GM18861 (cell line): ENCODE data around the gene NT5DC1.

Source experiments
- ATAC-seq: cut with Tn5 transposase; IDR thresholded peaks from one replicate; pipeline ENCODE4 v1.9.1; 2021; ENCODE audit not compliant: unreplicated experiment

The NT5DC1 gene

DNA sequence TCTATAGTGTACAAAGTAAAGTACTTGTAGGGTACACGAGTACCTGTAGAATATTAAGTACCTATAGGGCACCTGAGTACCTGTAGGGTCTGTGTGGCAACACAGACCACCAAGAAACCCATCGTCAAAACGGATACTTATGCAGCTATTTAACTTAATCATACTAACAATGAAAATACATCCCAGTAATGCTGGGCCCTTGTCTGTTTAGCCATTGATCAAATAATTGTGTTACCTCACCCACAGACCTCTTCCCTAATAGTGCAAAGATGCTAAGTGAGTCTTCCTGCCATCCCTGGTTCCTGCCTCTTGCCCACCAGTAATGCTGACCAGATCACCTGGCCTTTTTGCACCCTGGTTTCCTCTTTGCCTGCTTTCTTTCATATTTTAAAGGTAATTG, 32.8 kb downstream of the NT5DC1 start:
- ATAC-seq: no peak

DNA sequence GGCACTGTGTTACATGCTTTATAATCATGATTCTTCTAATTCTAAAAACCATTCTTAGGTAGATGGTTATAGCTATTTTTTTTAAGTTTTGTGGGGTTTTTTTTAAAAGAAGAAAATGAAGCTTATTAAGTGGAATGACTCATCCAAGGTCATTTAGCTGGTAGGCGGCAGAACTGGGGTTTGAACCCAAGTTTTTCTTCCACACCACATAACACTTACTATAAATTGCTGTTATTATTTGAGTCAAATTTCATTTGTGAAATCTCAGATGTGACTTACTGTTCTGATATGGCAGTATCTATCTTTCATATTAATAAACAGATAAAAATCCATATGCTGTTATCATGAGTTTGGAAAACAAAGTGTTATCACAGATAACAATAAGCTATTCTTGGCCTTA, 35.7 kb downstream of the NT5DC1 start:
- no peak for ATAC-seq

- ATAC-seq: no peak
These were observed 36.3 kb downstream of the NT5DC1 start for GRCh38 chr6:116136933-116137340.

- no peak for ATAC-seq
These were observed 39.3 kb downstream of the NT5DC1 start for GRCh38 chr6:116139917-116140316.

- no peak for ATAC-seq
These were observed 44.0 kb downstream of the NT5DC1 start for GRCh38 chr6:116144605-116145004.

DNA sequence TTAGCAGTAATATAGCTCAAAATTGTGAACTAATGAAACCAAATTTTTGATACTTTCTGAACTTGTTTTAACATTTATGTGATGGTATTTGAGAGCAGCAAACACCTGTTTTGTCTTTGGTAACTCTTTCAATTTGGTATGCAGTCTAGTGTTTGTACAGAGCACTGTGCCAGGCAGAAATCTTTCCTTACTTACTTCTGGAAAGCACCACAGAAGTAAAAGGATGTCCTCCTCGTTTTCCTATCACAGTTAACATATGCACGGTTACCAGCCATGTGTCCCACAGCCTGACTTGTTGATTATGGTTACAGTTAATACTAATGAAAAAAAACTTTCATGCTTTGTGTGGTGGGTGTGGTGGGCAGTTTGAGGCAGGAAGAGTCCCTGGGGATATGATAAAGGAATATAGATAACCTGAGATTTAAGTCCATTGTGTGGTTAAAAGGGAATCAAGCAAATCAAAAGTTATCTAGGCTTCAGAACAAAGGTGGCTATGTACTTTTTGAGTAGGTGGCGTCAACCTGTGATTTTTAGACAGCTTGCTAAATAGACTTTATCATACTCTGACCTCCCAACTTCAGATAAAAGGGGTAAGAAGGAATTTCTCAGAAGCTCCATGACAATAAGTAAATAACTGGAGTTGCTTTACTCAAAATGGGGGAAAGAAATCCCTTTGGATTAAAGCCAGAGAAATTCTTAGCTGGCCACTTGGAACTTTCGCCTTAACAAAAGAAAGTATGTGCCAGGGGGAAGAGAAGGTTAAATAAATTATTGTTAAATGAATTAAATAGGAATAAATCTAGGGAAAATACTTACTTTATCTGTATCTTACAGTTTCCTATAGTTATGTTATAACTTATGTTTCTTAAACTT, 45.4 kb downstream of the NT5DC1 start:
- no peak for ATAC-seq

DNA sequence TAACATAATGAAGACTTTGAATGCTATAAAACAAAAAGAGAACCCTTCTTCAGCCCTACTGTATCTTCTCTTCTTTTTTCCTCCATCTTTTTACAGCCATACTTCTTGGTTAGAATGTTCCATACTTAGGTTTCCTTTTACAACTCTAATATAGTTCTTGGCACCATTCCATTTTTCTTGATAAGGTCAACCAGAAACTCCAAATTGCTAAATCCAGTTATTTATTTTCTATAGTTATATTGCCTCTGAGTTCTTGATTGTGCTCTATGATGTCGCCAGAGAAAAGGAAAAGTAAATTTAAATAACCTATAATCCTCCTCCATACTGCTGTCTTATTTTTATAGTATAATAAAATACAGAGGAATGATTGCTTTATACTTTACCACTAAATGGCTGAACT, 52.0 kb downstream of the NT5DC1 start:
- ATAC-seq: no peak

DNA sequence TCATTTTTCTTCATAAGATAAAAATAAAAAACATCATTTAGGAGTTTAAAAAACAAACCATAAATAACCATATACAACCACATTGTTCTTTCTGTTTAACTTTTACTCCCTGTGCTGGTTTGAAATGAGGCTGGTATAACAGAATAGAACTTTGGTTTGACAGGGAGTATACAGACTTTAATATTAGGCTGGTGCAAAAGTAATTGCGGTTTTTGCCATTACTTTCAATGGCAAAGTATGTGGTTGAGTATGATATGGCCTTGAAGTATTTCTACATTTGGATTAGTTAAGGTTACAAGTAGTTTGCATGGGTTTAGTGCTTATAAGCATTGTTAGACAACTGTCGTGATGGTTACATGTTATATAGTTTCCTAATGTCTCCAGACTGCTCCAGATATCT, 54.2 kb downstream of the NT5DC1 start:
- ATAC-seq: no peak

GRCh38 chr6:116156405-116157326, 56.0 kb downstream of the NT5DC1 start:
- ATAC-seq: no peak

- no peak for ATAC-seq
These were observed 56.7 kb downstream of the NT5DC1 start for GRCh38 chr6:116157391-116157790.

DNA sequence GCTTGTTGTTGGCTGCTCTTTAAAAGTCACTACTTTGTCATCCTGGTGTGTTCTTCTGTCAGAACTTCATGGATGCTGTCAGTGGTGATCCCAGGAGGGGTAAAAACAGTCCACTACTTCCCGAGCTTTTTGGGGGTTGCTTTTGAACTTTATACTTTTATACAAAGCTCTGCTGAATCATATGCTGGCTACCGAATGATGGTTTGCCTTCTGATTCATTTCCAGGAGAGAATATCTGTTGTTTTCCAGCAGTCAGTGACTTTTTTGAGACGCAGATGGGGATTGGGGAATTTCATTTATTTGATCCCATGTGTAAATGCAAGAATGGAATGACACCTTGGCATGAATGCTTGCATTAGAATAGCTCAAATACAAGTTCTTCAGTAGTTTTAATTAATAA, 58.0 kb downstream of the NT5DC1 start:
- ATAC-seq: no peak

DNA sequence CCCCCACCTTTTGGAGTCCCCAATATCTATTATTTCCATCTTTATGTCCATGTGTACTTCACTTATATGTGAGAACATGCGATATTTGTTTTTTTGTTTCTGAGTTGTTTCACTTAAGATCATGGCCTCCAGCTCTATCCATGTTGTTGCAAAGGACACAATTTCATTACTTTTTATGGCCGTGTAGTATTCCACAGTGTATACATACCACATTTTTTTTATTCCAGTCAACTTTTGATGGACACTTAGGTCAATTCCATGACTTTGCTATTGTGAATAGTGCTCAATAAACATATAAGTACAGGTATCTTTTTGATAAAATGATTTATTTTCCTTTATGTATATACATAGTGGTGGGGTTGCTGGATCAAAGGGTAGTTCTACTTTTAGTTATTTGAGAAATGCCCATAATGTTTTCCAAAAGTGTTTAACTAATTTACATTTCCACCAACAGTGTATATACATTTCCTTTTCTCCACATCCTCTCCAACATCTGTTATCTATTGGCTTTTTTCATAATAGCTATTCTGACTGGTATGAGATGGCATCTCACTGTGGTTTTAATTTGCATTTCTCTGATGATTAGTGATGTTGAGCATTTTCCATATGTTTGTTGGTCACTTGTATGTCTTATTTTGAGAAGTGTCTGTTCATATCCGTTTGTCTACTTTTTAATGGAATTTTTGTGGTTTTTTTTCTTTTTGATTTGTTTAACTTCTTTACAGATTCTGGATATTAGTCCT, 59.3 kb downstream of the NT5DC1 start:
- no peak for ATAC-seq

- ATAC-seq: peak; percentile 56
These were observed 64.9 kb downstream of the NT5DC1 start for GRCh38 chr6:116165596-116165995.

DNA sequence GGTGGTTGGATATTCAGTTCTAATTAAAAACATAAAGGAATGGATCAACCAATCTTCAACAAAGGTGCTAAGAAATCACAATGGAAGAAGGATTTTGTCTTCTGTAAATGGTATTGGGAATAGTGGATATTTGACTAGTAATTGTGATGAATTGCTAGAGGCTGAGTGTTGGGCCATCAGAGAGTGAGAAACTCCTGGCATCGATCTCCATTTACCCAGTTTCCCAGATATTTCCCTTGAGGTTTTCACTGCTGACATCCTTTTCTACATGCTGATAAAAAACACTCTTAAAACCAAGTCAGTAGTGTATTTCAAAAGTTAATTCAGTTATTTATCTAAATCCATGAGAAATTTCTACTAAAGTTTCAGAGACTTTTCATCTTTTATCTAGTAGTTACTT, 65.7 kb downstream of the NT5DC1 start:
- ATAC-seq: no peak

DNA sequence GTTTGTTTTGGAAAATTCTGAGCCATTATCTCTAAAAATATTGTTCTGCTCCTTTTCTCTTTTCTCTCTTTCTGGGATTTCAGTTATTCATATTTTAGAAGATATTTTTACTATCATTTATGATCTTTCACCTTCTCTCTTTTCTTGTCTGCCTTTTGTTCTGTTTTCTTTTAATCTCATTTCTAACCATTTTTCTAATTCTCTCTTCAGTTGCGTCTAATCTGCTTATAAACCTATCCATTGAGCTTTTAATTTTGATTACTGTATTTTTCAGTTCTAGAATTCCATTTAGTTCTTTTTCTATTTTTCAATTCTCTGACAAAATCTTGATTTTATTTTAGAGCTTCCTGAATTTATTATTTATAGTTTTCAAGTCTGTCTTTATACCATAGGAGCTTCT, 67.5 kb downstream of the NT5DC1 start:
- no peak for ATAC-seq

- ATAC-seq: no peak
These were observed 69.2 kb downstream of the NT5DC1 start for GRCh38 chr6:116169880-116170279.

DNA sequence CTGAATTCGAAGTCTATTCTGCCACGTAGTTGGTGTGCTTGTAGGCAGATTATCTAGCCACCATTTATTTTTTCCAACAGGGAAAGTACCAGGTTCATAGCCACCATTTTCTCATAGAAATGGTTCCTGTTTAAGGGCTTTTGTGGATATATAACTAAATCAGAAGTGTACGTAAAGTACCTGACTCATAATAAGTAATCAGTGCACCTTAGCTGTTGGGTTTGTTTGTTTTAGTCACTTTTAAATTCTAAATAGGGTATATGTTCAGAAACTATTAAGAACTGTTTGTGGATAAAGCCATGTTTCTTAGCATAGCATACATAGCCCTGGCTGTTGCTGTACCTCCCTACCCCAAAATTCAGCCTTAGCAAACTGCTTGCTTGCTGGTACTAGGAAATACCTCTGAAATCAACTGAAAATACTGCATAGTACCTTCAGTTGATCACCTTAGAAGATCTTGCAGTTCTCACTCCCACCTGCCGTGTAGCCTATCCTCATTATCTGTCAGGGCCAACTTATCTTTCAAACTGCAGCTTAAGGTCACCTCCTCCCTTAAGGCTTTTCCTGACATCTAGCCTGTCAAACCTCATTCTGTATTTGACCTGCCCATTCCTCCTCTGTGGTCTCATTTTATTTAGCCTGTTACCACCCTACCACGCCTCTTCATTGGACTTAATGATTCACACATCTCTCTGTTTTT, 69.9 kb downstream of the NT5DC1 start:
- ATAC-seq: no peak

DNA sequence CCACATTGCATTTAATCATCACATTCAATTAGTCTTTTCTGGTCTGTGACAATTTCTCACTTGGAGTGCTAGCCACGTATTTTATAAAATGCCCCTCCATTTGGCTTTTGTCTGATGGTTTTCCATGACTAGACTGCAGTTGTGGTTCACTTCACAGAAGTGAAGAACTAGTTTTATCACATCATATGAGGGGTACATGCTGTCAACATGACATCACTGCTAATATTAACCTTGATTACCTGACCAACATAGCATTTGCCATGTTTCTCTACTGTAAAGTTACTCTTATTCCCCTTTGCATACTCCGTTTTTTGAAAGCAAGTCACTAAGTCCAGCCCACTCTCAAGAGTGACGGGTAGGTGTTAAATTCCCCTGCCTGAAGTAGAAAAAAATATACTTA, 73.3 kb downstream of the NT5DC1 start:
- ATAC-seq: no peak

DNA sequence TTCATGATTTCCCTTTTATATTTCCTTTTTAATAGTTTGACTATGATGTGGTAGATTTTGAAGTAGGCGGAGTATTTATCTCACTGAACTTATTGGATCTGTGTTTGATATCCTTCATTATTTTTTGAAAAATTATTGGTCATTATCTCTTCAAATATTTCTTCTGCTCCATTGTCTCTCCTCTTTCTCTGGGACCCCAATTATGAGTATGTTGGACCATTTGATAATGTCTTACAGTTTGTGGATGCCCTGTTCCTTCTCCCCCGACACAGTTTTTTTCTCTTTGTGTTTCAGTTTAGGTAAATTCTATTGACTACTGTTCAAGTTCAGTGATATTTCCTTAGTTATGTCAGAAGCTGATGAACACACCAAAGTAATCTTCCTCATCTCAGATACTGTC, 74.7 kb downstream of the NT5DC1 start:
- no peak for ATAC-seq

GRCh38 chr6:116176596-116176995, 75.9 kb downstream of the NT5DC1 start:
- ATAC-seq: no peak

DNA sequence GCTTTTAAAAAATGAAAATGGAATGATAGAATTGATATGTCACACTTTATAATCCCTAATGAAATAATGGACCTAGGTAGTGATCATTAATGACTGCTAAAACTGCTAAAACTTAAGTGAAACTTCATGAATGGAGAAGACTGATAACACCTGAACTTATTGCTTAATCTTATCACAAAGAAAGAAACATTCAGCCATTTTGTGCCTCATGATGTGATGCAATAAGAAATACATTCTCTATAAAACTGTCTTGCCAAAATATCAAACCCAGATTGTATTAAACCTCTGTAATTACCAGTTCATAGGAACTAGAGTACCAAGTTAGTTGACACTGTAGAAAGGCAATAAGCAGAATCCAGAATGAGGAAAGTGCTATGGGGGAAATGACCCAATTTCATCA, 79.7 kb downstream of the NT5DC1 start:
- ATAC-seq: no peak
